Uterus (tissue), 4 donors: ENCODE results near the gene IL25. TPM values are rescaled to one million over a fixed set of nuclear protein-coding genes. Genes with fewer than 3 reads are reported as not detected.
"Not testable (repeated sequence)": the region's sequence is repeated elsewhere in the genome, so short reads cannot be mapped to it uniquely, and the experiment has no call there.

Experiments used
- DNase-seq, 2 donors: peaks; one replicate each; pipeline ENCODE4 v3.0.0-alpha.2; 2019 to 2020
- H3K27ac ChIP-seq, 2 donors: fragments of 200-600 bp; sonication (generic); 1 replicate in 1 of 2; 2 replicates in 1 of 2; pipeline ENCODE4 v1.5.1; 2016 to 2018
- H3K27me3 ChIP-seq, 2 donors: fragments of 200-600 bp; sonication (generic); one replicate each; pipeline ENCODE4 v1.5.1; 2018 to 2019; ENCODE audit warnings: control low read depth in 1 of 2
- H3K36me3 ChIP-seq, 2 donors: fragments of 200-600 bp; sonication (generic); one replicate each; pipeline ENCODE4 v1.5.1; 2019; ENCODE audit warnings: control low read depth in 1 of 2
- H3K4me1 ChIP-seq, 2 donors: fragments of 200-600 bp; sonication (generic); one replicate each; pipeline ENCODE4 v1.5.1; 2018 to 2019; ENCODE audit warnings: control low read depth in 1 of 2
- H3K4me3 ChIP-seq, 2 donors: fragments of 200-600 bp; sonication (generic); 1 replicate in 1 of 2; 2 replicates in 1 of 2; pipeline ENCODE4 v1.5.1; 2018 to 2019; ENCODE audit warnings: mild to moderate bottlenecking in 1 of 2
- H3K9me3 ChIP-seq, 2 donors: fragments of 200-600 bp; sonication (generic); one replicate each; pipeline ENCODE4 v1.5.1; 2019; ENCODE audit warnings: control low read depth in 1 of 2
- CTCF ChIP-seq, 4 experiments: fragments of 200-600 bp in 2 of 4; fragments of 450-650 bp in 2 of 4; sonication (generic) in 2 of 4; IDR thresholded peaks; one replicate each; pipeline ENCODE4 v1.5.1; 2016 to 2019; ENCODE audit warnings: antibody characterized with exemption in 4 of 4, mild to moderate bottlenecking in 2 of 4, moderate library complexity in 1 of 4
- POLR2A ChIP-seq, 2 donors: fragments of 450-650 bp; IDR thresholded peaks; one replicate each; pipeline ENCODE4 v1.6.1; 2016; ENCODE audit warnings: antibody characterized with exemption in 2 of 2, mild to moderate bottlenecking in 1 of 2, moderate library complexity in 1 of 2
- intact Hi-C: fragments of 100-400 bp; cut with DNase I; formaldehyde crosslinking; loops from one replicate; pipeline ENCODE4 v1.15.1; 2023; ENCODE audit warnings: low total_unique reads
- total RNA-seq, 4 donors: library from RNA; depleted of rRNA in 3 of 4; stranded (reverse); fragments of >200 nt in 3 of 4; gene quantifications; one replicate each; pipeline versions ENCODE4 v1.1.0 to v1.2.4, GENCODE V29; 2014 to 2023
- donor health status: DM: yes; HTN: yes; CAD: no.

The IL25 gene
- total RNA-seq, 4 donors from 2014 or later: not detected

- Histone ChIP-seq H3K36me3 (no peaks in the 10 kb centered on the region), H3K27me3 (no peaks in the 10 kb centered on the region), H3K27ac (no peak overlapping the region), H3K9me3 (no peaks in the 10 kb centered on the region), H3K4me1 (no peaks in the 10 kb centered on the region), H3K4me3 (no peak overlapping the region)
- no peak for DNase-seq
- intact Hi-C loops: no loop called here
- no peak for TF ChIP-seq POLR2A (IDR thresholded peaks at IDR 0.05)
- TF ChIP-seq CTCF (IDR thresholded peaks at IDR 0.05): no peak
Measured at GRCh38 chr14:23386999-23387398, 14.4 kb downstream of the IL25 start.

- intact Hi-C loops: no loop called here
- H3K27me3 ChIP-seq: no peaks in the 10 kb centered on the region
- DNase-seq: no peak
- no peaks in the 10 kb centered on the region for H3K4me1 ChIP-seq
- H3K4me3 ChIP-seq: no peak overlapping the region
- H3K36me3 ChIP-seq: no peaks in the 10 kb centered on the region
- no peak overlapping the region for H3K27ac ChIP-seq
- TF ChIP-seq POLR2A (IDR thresholded peaks at IDR 0.05) (no peak), CTCF (IDR thresholded peaks at IDR 0.05) (no peak)
- H3K9me3 ChIP-seq: no peaks in the 10 kb centered on the region
Measured at GRCh38 chr14:23387916-23388882, 15.6 kb downstream of the IL25 start.

- TF ChIP-seq CTCF (IDR thresholded peaks at IDR 0.05) (no peak), POLR2A (IDR thresholded peaks at IDR 0.05) (no peak)
- no peak for DNase-seq
- intact Hi-C loops: no loop called here
- no peak overlapping the region for H3K4me3 ChIP-seq
- no peaks in the 10 kb centered on the region for H3K36me3 ChIP-seq
- no peaks in the 10 kb centered on the region for H3K9me3 ChIP-seq
- no peak overlapping the region for H3K27ac ChIP-seq
- H3K27me3 ChIP-seq: no peaks in the 10 kb centered on the region
- no peaks in the 10 kb centered on the region for H3K4me1 ChIP-seq
Measured at GRCh38 chr14:23388996-23389395, 16.4 kb downstream of the IL25 start.

GRCh38 chr14:23389396-23389795, 16.8 kb downstream of the IL25 start:
- no peaks in the 10 kb centered on the region for H3K27me3 ChIP-seq
- H3K4me3 ChIP-seq: no peak overlapping the region
- H3K4me1 ChIP-seq: no peaks in the 10 kb centered on the region
- intact Hi-C loops: no loop called here
- DNase-seq: no peak
- H3K9me3 ChIP-seq: no peaks in the 10 kb centered on the region
- H3K27ac ChIP-seq: no peak overlapping the region
- H3K36me3 ChIP-seq: no peaks in the 10 kb centered on the region
- TF ChIP-seq POLR2A (IDR thresholded peaks at IDR 0.05) (no peak), CTCF (IDR thresholded peaks at IDR 0.05) (no peak)

GRCh38 chr14:23389871-23390270, 17.3 kb downstream of the IL25 start:
- H3K9me3 ChIP-seq, intact Hi-C loops, H3K4me3 ChIP-seq, H3K4me1 ChIP-seq, H3K27ac ChIP-seq, DNase-seq, H3K27me3 ChIP-seq, H3K36me3 ChIP-seq: not testable (repeated sequence)
